Kidney capillary endothelial cell (primary cell): Measurements from ENCODE around the gene MAGI2.
A peak's percentile ranks its signal among the peaks of the same experiment; 100 is the strongest.
"Not testable (repeated sequence)": the region's sequence is repeated elsewhere in the genome, so short reads cannot be mapped to it uniquely, and the experiment has no call there.

Experiments used
- DNase-seq: peaks from one replicate; pipeline ENCODE4 v3.0.0-alpha.2; 2018; ENCODE audit warnings: low spot score

The MAGI2 gene

GRCh38 chr7:78024591-78024990, 1428.9 kb downstream of the MAGI2 start:
- no peak for DNase-seq

GRCh38 chr7:78023191-78023590, 1430.3 kb downstream of the MAGI2 start:
- DNase-seq, result no peak

- no peak for DNase-seq
Measured at GRCh38 chr7:78022165-78022564, 1431.3 kb downstream of the MAGI2 start.

DNA sequence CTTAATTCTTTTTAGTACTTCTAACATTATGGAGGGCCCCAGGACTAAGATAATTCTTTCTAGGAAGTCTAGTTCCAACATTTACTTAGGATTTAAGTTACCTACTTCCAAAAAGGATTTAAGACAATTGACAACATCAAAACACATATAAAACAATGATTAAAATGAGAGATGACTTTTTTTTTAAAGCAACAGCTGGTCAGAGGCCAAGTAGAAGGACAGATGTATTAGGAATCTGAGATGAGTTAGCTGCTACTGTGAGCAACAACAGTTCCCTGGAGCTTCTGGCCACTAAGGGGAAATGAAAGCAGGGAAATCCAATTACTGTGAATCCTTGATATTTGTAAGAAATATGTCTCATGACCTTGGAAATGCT, 1432.6 kb downstream of the MAGI2 start:
- no peak for DNase-seq

DNA sequence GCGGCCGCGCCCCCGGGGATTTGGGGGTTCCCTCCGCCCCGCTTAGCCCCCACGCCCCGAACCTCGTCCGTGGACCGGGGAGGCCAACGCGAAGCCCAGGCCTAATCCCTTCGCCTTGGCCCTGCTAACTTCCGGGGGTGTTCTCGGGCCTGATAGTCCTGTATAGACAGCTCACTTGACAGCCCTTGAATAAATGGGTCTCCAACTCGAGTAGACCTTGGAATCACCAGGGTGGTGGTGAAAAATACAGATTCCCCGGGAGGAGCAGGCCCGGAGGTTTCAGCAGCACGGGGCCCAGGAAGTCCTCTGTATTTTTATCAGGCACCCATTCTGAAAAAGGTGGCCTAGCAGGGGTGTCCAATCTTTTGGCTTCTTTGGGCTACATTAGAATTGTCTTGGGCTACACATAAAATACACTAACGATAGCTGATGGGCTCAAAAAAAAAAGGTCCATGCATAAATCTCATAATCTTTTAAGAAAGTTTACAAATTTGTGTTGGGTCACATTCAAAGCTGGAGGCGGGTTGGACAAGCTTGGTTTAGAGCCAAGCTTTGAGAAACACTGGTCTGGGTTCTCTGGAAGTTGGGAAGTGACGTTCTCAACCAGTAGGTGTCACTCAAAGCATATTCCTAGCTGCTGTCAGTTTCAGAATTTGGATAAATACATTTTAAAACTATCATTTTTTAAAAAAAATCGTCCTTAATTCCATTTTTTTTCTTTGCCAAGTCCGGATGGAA, 1433.2 kb downstream of the MAGI2 start:
- peak; percentile 57 for DNase-seq

GRCh38 chr7:78019447-78020135, 1433.9 kb downstream of the MAGI2 start:
- peak; percentile 45 for DNase-seq

DNA sequence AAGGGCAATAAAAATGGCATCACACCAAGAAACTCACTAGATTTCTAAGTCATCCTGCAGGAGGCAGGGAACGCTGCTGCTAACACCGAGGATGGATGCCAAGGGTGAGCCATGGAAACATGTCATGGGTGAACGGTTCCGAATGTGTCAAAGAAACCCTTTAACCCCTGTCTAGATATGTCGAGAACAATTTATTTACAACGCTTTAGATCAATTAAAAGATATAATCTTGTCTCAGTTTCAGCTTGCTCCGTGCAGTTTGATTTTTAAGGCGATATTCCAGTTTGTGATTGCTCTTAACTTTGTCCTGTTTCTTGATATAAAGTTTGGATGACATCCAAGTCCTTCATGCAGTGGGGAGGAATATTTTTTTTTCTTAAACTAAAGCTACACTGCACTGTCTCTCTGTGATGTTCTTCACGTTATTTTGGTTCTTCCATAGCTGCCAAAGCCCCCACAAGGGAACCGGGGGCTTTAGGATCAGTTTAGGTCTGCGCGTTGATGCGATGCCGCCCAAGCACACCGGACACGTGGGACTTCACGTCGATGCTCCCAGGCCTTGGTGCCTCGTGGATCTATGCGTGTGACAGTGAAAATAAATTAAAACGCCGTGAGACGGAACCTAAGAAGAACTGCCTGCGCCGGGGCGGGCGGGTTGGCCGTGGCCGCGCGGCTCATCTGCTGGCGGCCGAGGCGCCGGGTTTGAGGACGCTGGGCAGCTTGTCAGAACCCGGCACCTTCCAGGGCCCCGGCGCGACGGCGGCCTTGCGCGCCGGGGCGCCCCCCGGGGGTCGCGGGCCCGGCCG, 1434.6 kb downstream of the MAGI2 start:
- DNase-seq, result no peak

- no peak for DNase-seq
Measured at GRCh38 chr7:78017591-78018100, 1435.8 kb downstream of the MAGI2 start.

GRCh38 chr7:78015574-78016260, 1437.8 kb downstream of the MAGI2 start:
- no peak for DNase-seq

- no peak for DNase-seq
Measured at GRCh38 chr7:78014401-78014800, 1439.1 kb downstream of the MAGI2 start.

GRCh38 chr7:78013386-78013785, 1440.1 kb downstream of the MAGI2 start:
- DNase-seq, result no peak

GRCh38 chr7:78011642-78012041, 1441.8 kb downstream of the MAGI2 start:
- no peak for DNase-seq

GRCh38 chr7:78007231-78007630, 1446.2 kb downstream of the MAGI2 start:
- no peak for DNase-seq

DNA sequence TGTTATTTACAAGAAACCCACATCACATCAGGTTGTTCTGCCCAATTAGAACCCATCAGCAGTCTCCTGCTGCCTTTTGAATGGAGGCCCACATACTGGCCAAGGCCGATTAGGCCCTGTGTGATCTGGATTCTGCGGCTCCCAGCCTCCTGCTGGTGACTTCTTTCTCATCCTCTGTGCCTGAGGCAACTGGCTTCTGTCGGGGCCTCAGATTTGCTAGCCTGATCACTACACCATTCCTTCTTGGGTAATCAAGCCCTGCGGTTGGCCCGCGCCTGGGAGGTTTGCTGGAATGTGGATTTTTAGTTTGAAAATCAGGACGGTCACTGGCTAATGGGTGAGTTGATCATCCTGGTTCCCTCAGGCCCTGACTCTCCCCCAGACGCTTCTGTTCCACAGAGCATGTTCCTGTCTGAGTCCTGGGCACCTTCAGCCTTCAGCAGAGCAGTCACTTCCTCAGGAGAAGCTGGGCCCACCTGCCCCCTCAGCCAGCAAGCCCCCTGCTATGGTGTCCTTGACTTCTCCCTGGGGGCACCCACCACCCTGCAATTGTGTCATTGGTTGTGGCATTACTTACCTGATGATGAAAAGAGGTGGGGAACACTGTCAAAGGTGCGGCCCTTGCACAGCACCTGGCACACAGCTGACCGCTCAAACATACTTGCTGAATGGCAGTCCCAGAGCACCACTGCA, 1447.3 kb downstream of the MAGI2 start:
- no peak for DNase-seq

GRCh38 chr7:78002715-78003114, 1450.8 kb downstream of the MAGI2 start:
- DNase-seq, result no peak

DNA sequence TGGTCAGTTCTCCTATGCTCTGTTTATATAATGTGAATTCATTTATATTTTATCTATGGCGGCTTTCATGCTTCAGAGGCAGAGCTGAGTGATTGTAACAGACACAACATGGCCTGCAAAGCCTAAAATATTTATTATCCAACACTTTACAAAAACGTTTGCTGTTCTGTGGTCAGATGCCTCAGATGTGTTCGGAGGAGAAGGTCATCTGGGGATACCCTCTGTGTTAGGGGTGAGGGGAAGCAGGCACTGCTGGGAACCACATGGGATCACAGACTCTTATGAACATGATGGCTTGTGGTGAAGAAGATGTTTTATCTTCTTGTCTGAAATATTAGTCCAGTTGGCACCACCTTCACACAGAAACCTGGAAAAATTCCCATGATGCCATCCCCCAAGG, 1451.4 kb downstream of the MAGI2 start:
- no peak for DNase-seq

DNA sequence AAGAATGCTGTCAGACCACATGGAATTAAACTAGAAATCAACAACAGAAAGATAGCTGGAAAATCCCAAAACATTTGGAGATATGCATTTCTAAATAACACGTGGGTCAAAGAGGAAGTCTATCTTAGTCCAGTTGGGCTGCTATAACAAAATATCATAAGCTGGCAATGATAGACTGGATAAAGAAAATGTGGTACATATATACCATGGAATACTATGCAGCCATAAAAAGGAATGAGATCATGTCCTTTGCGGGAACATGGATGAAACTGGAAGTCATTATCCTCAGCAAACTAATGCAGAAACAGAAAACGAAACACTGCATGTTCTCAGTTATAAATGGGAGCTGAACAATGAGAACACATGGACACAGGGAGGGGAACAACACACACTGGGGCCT, 1454.3 kb downstream of the MAGI2 start:
- DNase-seq, result not testable (repeated sequence)

DNA sequence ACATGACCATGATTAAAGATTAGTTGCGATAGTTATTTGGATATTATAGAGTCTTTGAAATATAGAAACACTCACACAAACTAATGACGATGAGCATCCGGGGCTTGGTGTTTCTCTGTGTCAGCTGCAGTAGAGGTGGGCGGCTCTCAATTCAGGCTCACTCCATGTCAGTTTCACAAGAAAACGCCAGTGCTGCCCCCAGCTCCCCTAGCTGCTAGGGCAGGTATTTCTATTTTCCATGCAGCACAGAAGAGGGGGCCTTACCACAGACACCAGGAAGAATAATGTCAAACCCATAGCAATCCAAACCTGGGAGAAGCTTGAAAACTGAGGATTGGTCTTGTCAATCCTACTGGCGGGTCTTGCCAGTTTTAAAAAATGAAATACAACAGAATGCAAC, 1457.8 kb downstream of the MAGI2 start:
- no peak for DNase-seq

GRCh38 chr7:77993838-77994237, 1459.6 kb downstream of the MAGI2 start:
- DNase-seq, result no peak

DNA sequence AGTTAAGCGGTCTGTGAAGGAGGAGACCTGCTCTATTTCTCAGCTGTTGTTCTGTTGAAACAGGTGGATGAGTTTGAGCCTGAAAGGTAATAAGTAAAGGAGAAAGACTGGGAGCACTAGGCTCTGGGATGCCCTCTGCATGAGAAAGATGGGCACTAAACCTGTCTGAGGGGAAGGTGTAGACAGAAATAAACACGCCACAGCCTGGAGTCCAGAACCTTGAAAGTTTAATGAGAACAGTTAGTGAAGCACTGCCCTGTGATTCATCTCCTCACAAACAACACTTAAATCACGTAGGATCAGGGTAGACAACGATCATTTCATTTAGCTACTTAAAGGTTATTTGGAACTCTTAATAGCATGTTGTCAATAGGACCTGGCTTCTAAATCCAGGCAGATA, 1461.8 kb downstream of the MAGI2 start:
- no peak for DNase-seq

- no peak for DNase-seq
Measured at GRCh38 chr7:77989981-77990566, 1463.4 kb downstream of the MAGI2 start.
